GM12874 (cell line): Measurements from ENCODE around the gene LAMA5.

Experiments used
- CTCF ChIP-seq: IDR thresholded peaks from 2 replicates; pipeline ENCODE4 v1.5.1; 2011; ENCODE audit warnings: low read depth, mild to moderate bottlenecking, control low read depth, low read length, moderate library complexity; ENCODE audit not compliant: insufficient read depth

The LAMA5 gene

GRCh38 chr20:62262064-62262463 is 105.0 kb downstream of the LAMA5 start:
- no peak for TF ChIP-seq CTCF

- no peak for TF ChIP-seq CTCF
Measured at GRCh38 chr20:62259294-62259565, 107.9 kb downstream of the LAMA5 start.
